Hematopoietic multipotent progenitor cell treated with erythropoietin and hydrocortisone succinate and interleukin-3 and kit ligand, for 8 days (in vitro differentiated cells): ENCODE data around the gene PEX26.
"Not testable (repeated sequence)": the region's sequence is repeated elsewhere in the genome, so short reads cannot be mapped to it uniquely, and the experiment has no call there.

Experiments
- DNase-seq: peaks from one replicate; pipeline ENCODE4 v3.0.0-alpha.2; 2015

Gene PEX26

DNA sequence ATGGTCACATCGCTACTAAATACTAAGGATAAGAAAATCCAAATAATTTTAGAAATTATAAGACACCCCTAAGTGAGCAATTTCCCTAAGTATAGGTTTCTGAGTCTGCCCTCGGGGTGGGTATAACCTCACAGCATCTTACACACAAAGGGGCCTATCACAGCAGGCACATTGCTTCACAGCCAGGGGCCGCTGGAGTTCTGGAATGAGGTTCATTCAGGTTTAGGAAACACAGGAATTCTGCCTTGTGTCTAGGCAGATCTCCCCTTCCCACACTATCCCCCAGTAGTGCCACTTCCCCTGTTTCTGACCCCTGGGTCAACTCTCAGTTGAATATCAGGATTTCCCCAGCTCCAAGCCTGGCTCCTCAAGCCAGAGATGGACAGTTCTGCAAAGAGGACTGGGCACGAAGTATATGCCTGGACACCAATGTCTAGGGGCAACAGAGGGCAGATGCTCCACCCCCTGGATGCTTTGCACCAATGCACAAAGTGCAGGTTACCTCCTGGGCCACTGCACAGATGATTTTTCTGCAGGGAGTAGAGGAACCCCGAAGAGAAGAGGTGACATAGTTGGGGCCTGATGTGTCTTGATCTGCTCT, 44.3 kb downstream of the PEX26 start:
- no peak for DNase-seq

DNA sequence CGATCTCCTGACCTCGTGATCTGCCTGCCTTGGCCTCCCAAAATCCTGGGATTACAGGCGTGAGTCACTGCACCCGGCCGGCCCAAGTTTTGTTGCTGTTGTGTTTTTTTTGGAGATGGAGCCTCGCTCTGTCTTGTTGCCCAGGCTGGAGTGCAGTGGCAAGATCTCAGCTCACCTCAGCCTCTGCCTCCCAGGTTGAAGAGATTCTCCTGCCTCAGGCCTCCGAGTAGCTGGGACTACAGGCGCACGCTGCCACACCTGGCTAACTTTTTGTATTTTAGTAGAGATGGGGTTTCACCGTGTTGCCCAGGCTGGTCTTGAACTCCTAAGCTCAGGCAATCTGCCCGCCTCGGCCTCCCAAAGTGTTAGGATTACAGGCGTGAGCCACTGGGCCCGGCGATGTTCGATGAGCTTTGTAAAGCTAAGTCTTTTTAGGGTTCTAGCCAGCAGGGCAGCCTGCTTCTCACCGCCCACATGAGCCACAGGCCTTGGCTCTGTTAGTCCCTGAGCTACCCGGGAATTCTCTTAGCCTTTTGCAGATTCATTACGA, 45.8 kb downstream of the PEX26 start:
- DNase-seq = not testable (repeated sequence)

DNA sequence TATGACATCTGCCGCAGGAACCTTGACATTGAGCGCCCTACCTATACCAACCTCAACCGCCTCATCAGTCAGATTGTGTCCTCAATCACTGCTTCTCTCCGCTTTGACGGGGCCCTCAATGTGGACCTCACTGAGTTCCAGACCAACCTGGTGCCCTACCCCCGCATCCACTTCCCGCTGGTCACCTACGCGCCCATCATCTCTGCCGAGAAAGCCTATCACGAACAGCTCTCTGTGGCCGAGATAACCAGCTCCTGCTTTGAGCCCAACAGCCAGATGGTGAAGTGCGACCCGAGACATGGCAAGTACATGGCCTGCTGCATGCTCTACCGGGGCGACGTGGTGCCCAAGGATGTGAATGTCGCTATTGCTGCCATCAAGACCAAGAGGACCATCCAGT, 48.8 kb downstream of the PEX26 start:
- DNase-seq = no peak

DNA sequence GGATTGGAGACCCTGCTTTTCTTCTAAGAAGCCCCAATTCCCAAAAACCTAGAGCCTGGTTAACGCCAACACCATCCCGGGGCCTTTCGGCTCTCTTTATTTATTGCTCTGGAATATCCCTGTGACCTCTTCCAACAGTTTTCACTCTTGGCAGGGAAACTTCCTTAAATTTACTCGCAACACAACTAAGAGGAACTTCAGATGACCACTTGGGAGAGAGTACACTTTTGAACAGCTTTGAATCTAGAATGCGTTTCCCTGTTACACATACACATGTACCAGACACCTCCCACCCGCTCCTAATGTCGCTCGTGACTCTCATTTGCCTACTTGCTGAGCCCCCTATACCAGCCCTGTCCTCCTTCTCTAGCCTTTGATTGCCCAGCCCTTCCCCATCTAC, 52.2 kb downstream of the PEX26 start:
- no peak for DNase-seq

DNA sequence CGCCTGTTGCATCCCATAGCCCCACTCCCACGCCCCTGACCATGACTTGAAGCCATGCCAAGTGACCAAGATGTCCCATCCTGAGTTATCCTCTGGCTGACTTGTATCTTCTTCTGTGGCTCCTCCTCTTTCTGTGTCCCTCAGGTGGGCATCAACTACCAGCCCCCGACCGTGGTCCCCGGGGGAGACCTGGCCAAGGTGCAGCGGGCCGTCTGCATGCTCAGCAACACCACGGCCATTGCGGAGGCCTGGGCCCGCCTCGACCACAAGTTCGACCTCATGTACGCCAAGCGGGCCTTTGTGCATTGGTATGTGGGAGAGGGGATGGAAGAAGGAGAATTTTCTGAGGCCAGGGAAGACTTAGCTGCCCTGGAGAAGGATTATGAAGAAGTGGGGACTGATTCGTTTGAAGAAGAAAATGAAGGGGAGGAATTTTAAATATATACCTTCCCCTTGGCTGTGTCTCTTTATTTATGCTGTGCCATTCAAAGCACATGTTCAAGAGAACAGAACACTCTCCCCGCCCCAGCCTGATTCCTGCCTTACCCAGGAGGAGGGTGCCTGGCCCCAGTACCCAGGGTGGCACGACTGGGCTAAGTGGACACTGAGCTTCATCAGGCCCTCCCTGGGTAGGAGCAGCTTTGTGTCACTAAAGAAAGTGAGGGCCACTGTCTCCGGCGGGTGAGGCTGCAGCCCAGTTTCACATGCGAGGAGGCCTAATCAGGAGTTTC, 53.1 kb downstream of the PEX26 start:
- no peak for DNase-seq

DNA sequence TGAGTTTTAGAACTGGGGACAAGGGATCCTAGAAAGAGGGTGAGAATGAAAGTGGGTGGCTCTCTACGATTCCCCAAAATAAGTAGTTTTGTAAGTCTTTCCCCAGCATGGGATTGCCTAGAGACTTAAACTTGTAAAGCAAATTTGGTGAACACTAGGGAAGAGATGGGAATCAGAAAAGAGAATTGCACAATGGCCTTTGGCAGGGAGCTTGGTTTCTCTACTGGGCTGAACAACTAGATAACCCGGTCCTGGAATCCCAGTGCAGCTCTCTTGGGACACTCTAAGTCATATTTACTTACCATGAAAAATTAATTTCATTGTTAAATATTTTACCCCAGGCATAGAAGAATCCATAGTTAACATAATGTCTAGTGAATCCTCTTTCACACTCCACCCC, 55.7 kb downstream of the PEX26 start:
- DNase-seq = no peak

DNA sequence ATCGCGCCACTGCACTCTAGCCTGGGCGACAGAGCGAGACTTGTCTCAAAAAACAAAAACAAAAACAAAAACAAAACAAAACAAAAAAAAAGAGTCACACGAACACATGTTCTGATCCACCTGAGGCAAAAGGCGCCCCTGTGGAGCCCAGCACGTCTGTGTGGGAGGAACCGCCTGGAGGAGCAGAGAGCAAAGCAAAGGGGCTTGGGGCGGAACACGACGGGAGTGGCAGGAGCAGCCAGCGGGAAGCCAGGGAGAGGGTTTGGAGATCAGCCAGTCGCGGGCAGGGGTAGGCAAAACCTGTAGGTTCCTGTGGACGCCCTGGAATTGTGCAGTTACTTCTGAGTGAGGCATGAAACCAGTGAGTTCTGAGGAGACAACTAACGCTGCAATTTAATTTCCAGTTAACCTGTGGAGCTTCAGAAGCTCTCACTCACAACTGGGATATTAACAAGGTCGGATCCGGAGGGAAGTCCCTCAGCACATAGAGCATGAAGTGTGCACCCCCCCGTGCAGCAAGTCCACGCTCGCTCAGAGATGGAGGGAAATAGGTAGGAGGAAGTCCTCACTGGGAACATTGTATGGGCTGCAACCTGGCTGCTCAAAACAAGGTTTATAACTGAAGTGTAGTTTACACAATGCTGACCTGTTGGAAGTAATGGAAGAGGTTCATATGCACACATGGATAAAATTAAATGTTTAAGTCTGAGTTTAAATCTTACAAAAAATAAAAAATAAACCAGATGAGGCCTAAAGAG, 59.0 kb downstream of the PEX26 start:
- no peak for DNase-seq

DNA sequence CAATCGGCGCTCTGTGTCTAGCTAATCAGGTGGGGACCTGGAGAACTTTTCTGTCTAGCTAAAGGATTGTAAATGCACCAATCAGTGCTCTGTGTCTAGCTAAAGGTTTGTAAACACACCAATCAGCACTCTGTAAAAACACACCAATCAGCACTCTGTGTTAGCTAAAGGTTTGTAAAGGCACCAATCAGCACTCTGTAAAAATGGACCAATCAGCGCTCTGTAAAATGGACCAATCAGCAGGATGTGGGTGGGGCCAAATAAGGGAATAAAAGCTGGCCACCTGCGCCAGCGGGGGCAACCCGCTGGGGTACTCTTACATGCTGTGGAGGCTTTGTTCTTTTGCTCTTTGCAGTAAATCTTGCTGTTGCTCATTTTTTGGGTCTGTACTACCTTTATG, 63.2 kb downstream of the PEX26 start:
- DNase-seq = not testable (repeated sequence)

DNA sequence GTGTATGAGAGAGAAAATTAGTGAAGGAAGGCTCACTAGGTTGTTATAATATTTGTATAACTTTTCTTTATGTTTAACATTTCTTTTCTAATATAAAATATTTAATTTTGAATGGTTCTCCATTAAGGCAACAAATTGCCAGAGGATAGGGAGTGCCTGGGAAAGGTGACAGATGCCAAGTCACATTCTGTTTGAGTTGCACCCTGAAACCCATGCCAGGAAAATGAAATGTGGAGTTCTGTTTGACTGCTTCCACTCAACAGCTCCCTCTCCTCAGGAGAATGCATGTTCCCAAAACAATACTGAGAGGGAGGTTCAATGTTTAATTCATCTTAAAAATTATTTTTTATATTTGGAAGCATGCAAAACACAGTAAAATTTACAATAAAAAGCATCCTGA, 66.3 kb downstream of the PEX26 start:
- no peak for DNase-seq

DNA sequence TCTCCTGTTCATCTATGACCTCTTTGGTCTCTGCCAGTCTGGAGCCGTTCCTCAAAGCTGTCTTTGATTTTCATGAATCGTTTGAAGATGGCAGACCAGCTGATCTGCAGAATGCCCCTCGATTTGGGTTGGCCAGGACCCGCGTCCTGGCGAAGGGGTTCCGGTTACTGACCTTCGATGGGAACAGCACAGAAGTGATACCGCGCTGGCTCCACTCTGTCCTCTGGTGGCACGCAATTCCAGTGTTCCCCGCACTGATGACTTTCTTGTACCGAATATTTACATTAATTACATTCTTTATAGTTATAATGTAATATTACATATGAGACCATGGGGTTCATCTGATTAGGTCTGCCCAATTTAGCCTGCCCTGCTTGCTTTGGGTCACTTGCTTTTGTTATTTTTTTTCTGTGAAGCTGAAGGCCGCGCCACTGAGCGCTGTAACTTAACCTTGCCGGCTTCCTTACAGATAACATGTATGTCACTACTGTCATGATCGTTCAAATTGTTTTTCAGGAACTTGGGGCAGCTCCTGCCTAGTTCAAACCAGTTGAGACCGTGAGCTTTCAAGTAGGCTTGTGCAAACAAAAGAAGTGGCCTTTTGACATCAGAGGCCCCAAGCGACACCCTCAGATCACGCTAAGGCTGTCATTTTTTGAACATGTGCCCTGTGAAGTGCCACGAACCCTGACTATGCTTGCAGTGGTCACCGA, 68.0 kb downstream of the PEX26 start:
- no peak for DNase-seq

DNA sequence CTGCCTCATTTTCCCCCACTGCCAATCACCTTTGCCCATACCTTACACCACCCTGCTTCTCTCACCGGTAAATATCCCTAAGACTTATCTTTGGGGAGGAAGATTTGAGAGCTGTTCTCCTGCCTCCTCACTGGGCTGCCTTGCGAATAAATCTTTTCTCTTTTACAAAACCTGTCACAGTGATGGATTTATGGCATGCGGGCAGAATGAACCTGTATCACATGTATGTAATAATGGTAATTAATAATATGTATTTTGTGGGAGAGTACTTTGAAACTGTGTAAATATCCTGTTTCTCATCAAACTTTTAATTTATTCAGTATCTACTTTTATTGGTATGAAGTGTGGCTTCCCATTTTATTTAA, 68.6 kb downstream of the PEX26 start:
- DNase-seq = no peak

DNA sequence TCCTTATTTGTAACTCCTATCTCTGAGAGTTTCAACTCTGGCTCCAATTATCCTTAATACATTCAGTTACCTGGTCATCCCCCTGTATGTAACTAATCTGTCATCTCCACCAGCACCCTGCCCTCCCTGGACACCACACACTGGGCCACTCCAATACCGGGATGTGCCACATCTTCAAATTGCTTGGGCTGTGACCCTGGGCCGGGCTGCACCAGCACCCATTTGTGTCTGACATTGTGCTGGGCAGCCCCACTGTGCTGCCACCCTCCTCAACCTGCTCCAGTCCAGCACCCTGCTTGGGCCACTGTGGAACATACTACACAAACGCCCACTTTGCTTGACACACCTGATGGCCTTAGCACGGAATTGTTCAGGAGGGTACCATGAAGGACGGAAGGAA, 70.0 kb downstream of the PEX26 start:
- no peak for DNase-seq

DNA sequence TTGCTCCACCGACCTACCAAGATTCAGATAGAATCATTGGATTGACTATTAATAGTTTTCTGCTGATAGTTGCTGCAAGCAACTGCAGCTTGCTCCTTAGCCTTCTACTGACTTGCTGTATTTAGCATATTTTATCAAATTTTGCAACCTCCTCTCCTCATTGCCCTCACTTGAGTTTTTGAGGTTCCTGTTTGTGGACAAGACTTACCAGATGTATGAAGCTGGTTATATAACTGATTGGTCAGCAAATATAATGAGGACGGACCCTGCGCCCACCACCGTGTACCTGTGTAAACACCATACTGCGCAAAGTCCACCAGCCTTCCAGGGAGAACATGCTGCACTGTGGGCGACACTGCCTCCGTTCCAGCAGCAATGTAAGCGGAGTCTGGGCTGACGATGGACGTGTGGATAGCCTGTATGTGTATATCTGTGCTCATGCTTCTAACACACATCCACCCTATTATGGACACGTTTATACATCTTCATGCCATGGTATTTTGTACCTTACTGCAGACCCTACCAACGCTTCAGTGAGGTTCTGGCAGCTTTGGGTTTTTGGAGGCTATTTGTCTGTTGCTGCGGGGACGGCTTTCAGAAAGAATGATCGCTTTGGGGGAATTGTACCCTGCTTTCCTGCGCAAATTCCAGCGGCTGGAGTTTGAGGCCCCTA, 70.6 kb downstream of the PEX26 start:
- no peak for DNase-seq

DNA sequence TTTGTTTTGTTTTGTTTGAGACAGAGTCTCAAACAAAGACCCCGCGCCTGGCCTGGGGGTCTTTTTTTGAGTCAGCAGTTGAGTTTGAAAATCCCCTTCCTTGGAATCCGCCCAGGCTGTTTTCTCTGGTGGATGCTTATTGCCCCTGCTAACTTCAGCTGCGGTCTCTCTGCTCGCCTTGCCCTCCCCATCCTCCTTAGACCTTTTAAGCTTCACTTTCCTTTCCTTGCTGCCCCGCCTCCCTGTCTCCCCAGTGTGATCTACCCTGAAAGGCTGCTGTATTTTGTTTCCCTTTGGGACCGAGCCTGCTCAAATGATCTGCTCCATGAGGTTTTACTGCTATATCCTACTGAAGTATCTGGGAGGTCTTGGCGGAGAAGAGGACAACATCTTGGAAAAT, 74.7 kb downstream of the PEX26 start:
- DNase-seq = no peak

DNA sequence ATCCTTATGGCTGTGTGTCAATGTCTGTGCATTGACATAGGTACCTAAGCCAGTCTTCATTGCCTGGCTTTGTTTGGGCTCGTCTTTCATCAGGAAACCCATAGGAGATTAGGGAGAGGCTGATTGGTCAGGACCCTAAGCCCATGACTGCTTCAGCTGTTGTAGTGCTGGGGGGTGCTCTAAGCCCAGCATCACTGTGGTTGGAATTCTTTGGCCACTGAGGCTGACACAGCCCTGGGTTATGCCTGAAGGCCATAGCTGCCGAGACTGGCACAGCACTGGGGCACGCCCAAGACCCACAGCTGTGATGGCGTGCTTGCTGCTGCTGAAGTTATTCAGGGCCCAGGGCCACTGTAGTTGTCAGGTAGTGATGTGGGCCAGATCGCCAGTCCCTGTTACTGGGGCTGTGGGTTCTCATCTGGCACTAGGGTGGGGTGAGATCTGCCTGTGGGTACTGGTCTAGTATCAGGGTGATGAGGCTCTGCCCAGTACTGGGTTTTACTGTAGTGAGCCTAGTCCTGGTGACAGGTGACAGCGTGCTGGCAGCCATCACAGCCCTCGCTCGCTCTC, 77.1 kb downstream of the PEX26 start:
- DNase-seq = no peak
